Measurements from ENCODE around the gene DNAH17. TPM values are rescaled to one million over a fixed set of nuclear protein-coding genes. Genes with fewer than 3 reads are reported as not detected.

DNAH17 gene
- total RNA-seq, 1 experiment from 2014 or later: 0.23 TPM

DNA sequence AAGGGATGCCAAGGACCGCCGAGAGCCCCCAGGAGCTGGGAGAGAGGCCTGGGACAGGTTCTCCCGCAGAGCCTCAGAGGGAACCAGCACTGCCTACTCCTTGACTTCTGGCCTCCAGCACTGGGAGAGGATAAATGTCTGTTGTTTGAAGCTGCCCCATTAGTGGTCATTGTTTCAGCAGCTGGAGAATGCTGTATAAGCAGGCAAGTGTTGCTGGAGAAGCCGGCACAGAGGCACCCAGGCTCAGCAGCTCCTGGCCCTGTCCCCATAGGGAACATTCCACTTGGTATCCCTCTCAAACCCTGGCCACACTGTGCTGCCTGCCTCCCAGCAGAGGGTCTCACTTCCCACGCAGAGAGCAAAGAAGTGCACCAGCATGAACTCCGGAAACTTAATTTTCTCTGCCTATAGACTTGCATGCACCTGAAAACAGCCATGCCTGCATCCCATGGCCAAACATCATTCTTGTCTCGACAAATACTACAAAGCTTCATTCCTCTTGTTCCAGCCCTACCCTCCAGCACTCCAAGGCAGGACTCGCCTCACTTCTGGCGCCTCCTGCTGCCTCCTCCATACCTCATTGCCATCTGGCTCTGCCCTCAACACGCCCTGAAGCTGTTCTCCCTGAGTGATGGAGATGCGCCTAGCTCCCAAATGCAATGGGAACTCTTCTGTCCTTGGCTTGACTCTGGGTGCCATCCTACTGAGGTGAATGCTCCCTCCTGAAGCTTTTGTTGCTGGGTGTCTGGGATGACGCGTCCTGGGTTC lies 88.1 kb downstream of the DNAH17 start:
- Histone ChIP-seq H3K36me3 (ENCODE audit: control insufficient read depth, insufficient read depth, low read length) (no peaks in the 10 kb centered on the region), H3K27me3 (replicated peaks; ENCODE audit: control insufficient read depth, insufficient read depth, low read length) (no peaks in the 10 kb centered on the region), H3K9me3 (no peaks in the 10 kb centered on the region), H3K4me3 (ENCODE audit: low read depth, low read length) (no peak overlapping the region), H3K4me1 (no peaks in the 10 kb centered on the region)
- DNase-seq: no peak
- no TSS peak for BruUV-seq (replicated peaks)
- Mint-ChIP-seq H3K4me1 (ENCODE audit: low read depth, unreplicated experiment) (peaks cover 4% of the 10 kb centered on the region), H3K27me3 (ENCODE audit: insufficient read depth, unreplicated experiment) (peaks cover 2% of the 10 kb centered on the region), H3K36me3 (ENCODE audit: insufficient read depth, unreplicated experiment) (no peaks in the 10 kb centered on the region), H3K27ac (ENCODE audit: unreplicated experiment) (no peak overlapping the region), H3K9me3 (ENCODE audit: unreplicated experiment) (no peaks in the 10 kb centered on the region), H3K4me3 (ENCODE audit: unreplicated experiment) (no peak overlapping the region)
- TF ChIP-seq, protein P1, sequence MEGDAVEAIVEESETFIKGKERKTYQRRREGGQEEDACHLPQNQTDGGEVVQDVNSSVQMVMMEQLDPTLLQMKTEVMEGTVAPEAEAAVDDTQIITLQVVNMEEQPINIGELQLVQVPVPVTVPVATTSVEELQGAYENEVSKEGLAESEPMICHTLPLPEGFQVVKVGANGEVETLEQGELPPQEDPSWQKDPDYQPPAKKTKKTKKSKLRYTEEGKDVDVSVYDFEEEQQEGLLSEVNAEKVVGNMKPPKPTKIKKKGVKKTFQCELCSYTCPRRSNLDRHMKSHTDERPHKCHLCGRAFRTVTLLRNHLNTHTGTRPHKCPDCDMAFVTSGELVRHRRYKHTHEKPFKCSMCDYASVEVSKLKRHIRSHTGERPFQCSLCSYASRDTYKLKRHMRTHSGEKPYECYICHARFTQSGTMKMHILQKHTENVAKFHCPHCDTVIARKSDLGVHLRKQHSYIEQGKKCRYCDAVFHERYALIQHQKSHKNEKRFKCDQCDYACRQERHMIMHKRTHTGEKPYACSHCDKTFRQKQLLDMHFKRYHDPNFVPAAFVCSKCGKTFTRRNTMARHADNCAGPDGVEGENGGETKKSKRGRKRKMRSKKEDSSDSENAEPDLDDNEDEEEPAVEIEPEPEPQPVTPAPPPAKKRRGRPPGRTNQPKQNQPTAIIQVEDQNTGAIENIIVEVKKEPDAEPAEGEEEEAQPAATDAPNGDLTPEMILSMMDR (IDR thresholded peaks at IDR 0.05; ENCODE audit: insufficient read depth in 1 of 2, low read depth in 1 of 2, low read length in 1 of 2, severe bottlenecking in 1 of 2, unreplicated experiment in 1 of 2): no peak
- intact Hi-C loops (cut with micrococcal nuclease; ENCODE audit: unreplicated experiment): no loop called here
- ChIA-PET CTCF (interaction anchor here (0.6 kb wide), 2 partner anchors 98 to 242 kb away, joined by 4 to 5 read pairs; no protein-coding TSS in a partner anchor), POLR2A (no interaction called here)

DNA sequence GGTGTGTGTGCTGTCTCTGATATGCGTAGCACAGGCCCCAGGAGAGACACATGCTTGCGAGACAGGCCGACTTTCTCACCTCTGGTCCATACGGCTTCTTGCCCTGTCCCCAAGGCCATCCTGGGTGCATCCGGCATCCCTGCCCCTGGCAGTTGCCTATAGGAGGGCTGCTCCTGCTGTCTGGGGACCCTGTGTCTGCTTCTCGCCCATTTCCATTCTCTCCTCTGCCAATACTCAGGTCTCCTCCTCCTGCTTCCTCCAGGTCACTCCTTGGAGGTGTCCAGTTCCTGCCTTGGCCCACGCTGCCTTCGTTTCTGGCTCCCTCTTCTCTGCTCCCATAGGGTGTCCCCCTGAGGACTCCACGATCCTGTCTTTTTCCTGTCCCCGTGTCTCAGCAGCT lies 89.0 kb downstream of the DNAH17 start:
- intact Hi-C loops (cut with micrococcal nuclease; ENCODE audit: unreplicated experiment): no loop called here
- Mint-ChIP-seq H3K27me3 (ENCODE audit: insufficient read depth, unreplicated experiment) (peaks cover 2% of the 10 kb centered on the region), H3K9me3 (ENCODE audit: unreplicated experiment) (no peaks in the 10 kb centered on the region), H3K36me3 (ENCODE audit: insufficient read depth, unreplicated experiment) (no peaks in the 10 kb centered on the region), H3K4me3 (ENCODE audit: unreplicated experiment) (no peak overlapping the region), H3K27ac (ENCODE audit: unreplicated experiment) (no peak overlapping the region), H3K4me1 (ENCODE audit: low read depth, unreplicated experiment) (peaks cover 6% of the 10 kb centered on the region)
- TF ChIP-seq, protein P1 (IDR thresholded peaks at IDR 0.05; ENCODE audit: insufficient read depth in 1 of 2, low read depth in 1 of 2, low read length in 1 of 2, severe bottlenecking in 1 of 2, unreplicated experiment in 1 of 2): no peak
- no TSS peak for BruUV-seq (replicated peaks)
- no peaks in the 10 kb centered on the region for H3K36me3 ChIP-seq (ENCODE audit: control insufficient read depth, insufficient read depth, low read length)
- POLR2A ChIA-PET: no interaction called here
- no peaks in the 10 kb centered on the region for H3K27me3 ChIP-seq (replicated peaks; ENCODE audit: control insufficient read depth, insufficient read depth, low read length)
- H3K4me3 ChIP-seq (ENCODE audit: low read depth, low read length): no peak overlapping the region
- no peak for DNase-seq
- no peaks in the 10 kb centered on the region for H3K4me1 ChIP-seq
- no peaks in the 10 kb centered on the region for H3K9me3 ChIP-seq
- CTCF ChIA-PET: no interaction called here

DNA sequence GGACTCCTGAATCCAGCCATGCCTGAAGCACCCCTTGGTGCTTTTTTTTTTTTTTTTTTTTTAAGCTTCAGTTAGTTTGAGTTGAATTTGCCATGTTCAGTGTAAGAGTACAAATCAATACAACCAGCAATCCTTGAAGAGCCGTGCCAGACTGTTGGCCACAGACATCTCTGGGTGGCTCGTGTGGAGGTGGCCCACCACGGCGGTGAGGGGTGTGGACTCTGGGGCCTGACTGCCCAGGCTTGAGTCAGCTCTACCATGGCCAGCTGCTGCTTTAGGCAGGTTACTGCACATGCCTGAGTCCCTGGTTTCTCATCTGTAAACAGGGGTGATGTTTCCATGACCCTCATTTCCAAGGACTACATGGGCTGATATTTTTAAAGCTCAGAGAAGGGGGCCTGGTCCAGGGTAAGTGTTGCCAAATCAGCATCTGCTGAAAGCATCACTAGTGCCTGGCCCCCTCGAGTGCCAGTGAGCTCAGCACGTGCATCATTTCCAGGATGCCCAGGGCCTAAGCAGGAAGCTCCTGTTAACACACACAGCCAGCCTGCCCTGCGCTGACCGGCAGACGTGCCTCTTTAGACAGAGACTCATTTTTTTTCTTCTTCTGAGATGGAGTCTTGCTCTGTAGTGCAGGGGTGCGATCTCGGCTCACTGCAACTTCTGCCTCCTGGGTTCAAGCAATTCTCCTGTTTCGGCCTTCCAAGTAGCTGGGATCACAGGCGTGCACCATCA lies 90.1 kb downstream of the DNAH17 start:
- Mint-ChIP-seq H3K27me3 (ENCODE audit: insufficient read depth, unreplicated experiment) (peaks cover 6% of the 10 kb centered on the region), H3K4me1 (ENCODE audit: low read depth, unreplicated experiment) (peaks cover 6% of the 10 kb centered on the region), H3K9me3 (ENCODE audit: unreplicated experiment) (no peaks in the 10 kb centered on the region), H3K27ac (ENCODE audit: unreplicated experiment) (no peak overlapping the region), H3K36me3 (ENCODE audit: insufficient read depth, unreplicated experiment) (no peaks in the 10 kb centered on the region), H3K4me3 (ENCODE audit: unreplicated experiment) (no peak overlapping the region)
- Histone ChIP-seq H3K27me3 (replicated peaks; ENCODE audit: control insufficient read depth, insufficient read depth, low read length) (no peaks in the 10 kb centered on the region), H3K36me3 (ENCODE audit: control insufficient read depth, insufficient read depth, low read length) (no peaks in the 10 kb centered on the region), H3K4me1 (no peaks in the 10 kb centered on the region), H3K4me3 (ENCODE audit: low read depth, low read length) (no peak overlapping the region), H3K9me3 (no peaks in the 10 kb centered on the region)
- intact Hi-C loops (cut with micrococcal nuclease; ENCODE audit: unreplicated experiment): no loop called here
- TF ChIP-seq, protein P1 (IDR thresholded peaks at IDR 0.05; ENCODE audit: insufficient read depth in 1 of 2, low read depth in 1 of 2, low read length in 1 of 2, severe bottlenecking in 1 of 2, unreplicated experiment in 1 of 2): no peak
- POLR2A ChIA-PET: interaction anchor here (0.6 kb wide), 1 partner anchor 217 kb away, joined by 10 read pairs; no protein-coding TSS in a partner anchor
- BruUV-seq (replicated peaks): no TSS peak
- CTCF ChIA-PET: no interaction called here
- DNase-seq: no peak
